NCI-H1417 treated with DMSO at 0.1 percent for 48 hours (cell line): ENCODE results near the gene CALCA.

Source experiments
- DNase-seq: peaks from one replicate; lab custom pipeline; 2025; lab: John Stamatoyannopoulos, UW

The CALCA gene

GRCh38 chr11:14942745-14943144 lies 29.4 kb downstream of the CALCA start:
- peak; percentile 0 for DNase-seq

- DNase-seq: no peak
Observed at GRCh38 chr11:14938936-14939335, 33.2 kb downstream of the CALCA start.

DNA sequence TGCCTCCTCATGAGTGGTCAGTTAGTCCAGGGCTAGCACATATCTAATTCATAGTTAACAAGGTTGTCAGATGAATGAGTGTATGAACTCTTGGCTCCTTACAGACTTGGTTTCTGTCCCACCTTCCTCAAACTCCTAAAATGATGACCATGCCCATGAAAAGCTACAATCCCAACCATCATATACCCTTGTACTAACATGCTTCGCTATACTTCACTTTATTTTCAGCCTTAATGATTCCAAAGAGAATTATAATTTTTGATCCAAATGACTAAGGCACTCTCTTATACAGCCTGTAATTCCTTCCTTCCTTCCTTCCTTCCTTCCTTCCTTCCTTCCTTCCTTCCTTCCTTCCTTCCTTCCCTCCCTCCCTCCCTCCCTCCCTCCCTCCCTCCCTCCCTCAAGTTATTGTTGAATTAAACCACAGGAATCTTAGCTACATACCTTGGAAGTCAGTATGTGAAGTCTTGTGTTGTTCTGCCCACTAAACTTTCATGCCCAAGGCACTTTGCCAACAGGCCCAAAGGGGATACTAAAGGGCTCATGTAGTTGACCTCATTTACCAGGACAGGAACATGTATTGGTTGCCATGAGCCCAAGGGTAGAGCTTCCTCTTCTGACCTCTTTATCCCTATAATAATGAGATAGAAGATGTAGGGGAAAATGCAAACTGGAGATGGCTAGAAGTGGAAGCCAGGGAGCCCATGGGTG lies 37.4 kb downstream of the CALCA start:
- no peak for DNase-seq

DNA sequence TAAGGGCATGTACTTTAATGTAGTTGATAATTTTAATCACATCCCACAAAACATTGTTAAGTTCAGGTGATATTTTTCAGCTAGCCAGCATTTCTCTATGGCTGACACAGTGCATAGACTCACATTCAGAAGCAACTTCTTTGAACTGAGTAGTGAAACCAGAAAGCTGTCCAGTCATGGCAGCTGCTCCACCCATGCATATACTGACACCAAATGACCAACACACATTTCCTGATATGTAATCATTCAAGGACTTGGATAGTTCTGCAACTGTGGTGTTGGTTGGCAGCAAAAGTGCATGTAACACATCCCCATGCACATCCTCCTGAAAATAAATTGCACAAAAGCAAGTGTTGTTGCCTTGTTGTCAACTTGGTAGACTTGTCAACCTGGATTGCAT lies 39.7 kb downstream of the CALCA start:
- no peak for DNase-seq

DNA sequence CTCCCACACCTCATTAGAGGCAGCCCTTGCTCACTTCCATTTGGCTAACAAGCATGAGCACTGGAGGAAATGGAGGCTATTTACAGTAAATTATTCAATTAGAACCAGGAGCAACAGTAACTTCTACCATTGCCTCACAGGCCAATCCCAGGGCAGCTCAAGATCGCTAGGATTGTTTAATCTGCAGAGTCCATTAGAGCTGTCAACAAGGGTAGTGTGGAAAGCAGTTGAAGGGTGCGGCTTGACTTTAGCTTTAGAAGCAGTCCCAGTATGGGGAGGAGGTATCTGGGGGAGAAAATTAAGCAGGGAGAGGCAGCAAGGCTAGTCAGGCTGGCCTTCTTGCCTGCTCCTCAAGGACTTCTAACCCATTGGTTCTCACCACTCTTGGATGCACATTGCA lies 41.8 kb downstream of the CALCA start:
- no peak for DNase-seq

DNA sequence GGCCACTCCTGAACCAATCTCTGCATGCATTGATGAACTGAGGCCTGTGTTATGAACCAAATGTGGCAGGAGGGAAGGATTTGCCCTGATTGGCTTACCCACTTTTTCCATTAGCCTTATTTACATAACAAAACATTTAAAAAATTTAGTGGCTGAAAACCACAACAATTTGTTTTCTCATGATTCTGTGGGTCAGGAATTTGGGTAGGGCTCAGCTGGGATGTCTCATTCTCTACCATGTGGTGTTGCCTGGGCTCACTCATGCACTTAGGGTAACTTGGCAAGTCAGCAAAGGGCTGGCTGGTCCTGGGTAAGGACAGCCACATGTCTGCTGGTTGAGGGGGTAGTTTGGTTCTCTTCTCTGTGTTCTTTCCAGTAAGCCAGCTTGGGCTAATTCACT lies 45.0 kb downstream of the CALCA start:
- DNase-seq: no peak

GRCh38 chr11:14924318-14924717 lies 47.8 kb downstream of the CALCA start:
- no peak for DNase-seq
